Stimulated activated CD4-positive, alpha-beta T cell treated with anti-CD3 and anti-CD28 coated beads, Interleukin-4, amount 100 ng/mL, for 24 hours (primary cell): ENCODE results near the gene SLC35E2B.
A peak's percentile ranks its signal among the peaks of the same experiment; 100 is the strongest.
"Not testable (repeated sequence)": the region's sequence is repeated elsewhere in the genome, so short reads cannot be mapped to it uniquely, and the experiment has no call there.

Experiments
- DNase-seq: peaks from one replicate; pipeline ENCODE4 v3.0.0-alpha.2; 2020

SLC35E2B gene

GRCh38 chr1:1637479-1637875 lies 55.1 kb downstream of the SLC35E2B start:
- DNase-seq = not testable (repeated sequence)

GRCh38 chr1:1636621-1637478 lies 55.7 kb downstream of the SLC35E2B start:
- DNase-seq = not testable (repeated sequence)

- not testable (repeated sequence) for DNase-seq
These were observed 58.0 kb downstream of the SLC35E2B start for GRCh38 chr1:1634613-1635012.

GRCh38 chr1:1633409-1633808 lies 59.2 kb downstream of the SLC35E2B start:
- not testable (repeated sequence) for DNase-seq

- DNase-seq = no peak
These were observed 60.7 kb downstream of the SLC35E2B start, which contains the start of gene MMP23B for GRCh38 chr1:1631782-1632420. TSS of gene MMP23B (plus strand) at chr1:1632173. CDS start at chr1:1632219, 46 bp downstream.

- DNase-seq = no peak
These were observed 61.4 kb downstream of the SLC35E2B start for GRCh38 chr1:1630965-1631781.

- peak; percentile 91 for DNase-seq
These were observed 62.2 kb downstream of the SLC35E2B start for GRCh38 chr1:1630191-1630964.

- DNase-seq = peak; percentile 61
These were observed 63.0 kb downstream of the SLC35E2B start for GRCh38 chr1:1629430-1630190.

GRCh38 chr1:1628754-1629429 lies 63.7 kb downstream of the SLC35E2B start:
- peak; percentile 40 for DNase-seq

- DNase-seq = no peak
These were observed 64.5 kb downstream of the SLC35E2B start for GRCh38 chr1:1627829-1628753.

GRCh38 chr1:1627261-1627828 lies 65.2 kb downstream of the SLC35E2B start:
- DNase-seq = peak; percentile 3

- no peak for DNase-seq
These were observed 66.1 kb downstream of the SLC35E2B start for GRCh38 chr1:1626207-1627141.

GRCh38 chr1:1625824-1626206 lies 66.8 kb downstream of the SLC35E2B start:
- DNase-seq = no peak

- no peak for DNase-seq
These were observed 67.2 kb downstream of the SLC35E2B start for GRCh38 chr1:1625404-1625775.

GRCh38 chr1:1624443-1625403 lies 67.9 kb downstream of the SLC35E2B start:
- no peak for DNase-seq

- no peak for DNase-seq
These were observed 68.8 kb downstream of the SLC35E2B start for GRCh38 chr1:1623631-1624442.
